ENCODE data around the gene DHX36. TPM values are rescaled to one million over a fixed set of nuclear protein-coding genes. Genes with fewer than 3 reads are reported as not detected.

The DHX36 gene, protein sequence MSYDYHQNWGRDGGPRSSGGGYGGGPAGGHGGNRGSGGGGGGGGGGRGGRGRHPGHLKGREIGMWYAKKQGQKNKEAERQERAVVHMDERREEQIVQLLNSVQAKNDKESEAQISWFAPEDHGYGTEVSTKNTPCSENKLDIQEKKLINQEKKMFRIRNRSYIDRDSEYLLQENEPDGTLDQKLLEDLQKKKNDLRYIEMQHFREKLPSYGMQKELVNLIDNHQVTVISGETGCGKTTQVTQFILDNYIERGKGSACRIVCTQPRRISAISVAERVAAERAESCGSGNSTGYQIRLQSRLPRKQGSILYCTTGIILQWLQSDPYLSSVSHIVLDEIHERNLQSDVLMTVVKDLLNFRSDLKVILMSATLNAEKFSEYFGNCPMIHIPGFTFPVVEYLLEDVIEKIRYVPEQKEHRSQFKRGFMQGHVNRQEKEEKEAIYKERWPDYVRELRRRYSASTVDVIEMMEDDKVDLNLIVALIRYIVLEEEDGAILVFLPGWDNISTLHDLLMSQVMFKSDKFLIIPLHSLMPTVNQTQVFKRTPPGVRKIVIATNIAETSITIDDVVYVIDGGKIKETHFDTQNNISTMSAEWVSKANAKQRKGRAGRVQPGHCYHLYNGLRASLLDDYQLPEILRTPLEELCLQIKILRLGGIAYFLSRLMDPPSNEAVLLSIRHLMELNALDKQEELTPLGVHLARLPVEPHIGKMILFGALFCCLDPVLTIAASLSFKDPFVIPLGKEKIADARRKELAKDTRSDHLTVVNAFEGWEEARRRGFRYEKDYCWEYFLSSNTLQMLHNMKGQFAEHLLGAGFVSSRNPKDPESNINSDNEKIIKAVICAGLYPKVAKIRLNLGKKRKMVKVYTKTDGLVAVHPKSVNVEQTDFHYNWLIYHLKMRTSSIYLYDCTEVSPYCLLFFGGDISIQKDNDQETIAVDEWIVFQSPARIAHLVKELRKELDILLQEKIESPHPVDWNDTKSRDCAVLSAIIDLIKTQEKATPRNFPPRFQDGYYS
- 52.3 TPM for total RNA-seq

- intact Hi-C loops (cut with DNase I), result no loop called here
- peak within 1 kb of the TSS; percentile 87 for H3K27ac ChIP-seq
- peaks cover 50% of the 10 kb centered on the region for H3K4me1 ChIP-seq
- TF ChIP-seq POLR2A (IDR thresholded peaks at IDR 0.05) (peak in 1 of 2 donors; percentile 38), POLR2AphosphoS5 (IDR thresholded peaks at IDR 0.05; ENCODE audit: insufficient read depth in 1 of 2, low read depth in 1 of 2) (peak in 1 of 2 donors; percentile 81)
- TF ChIP-seq, protein P1, sequence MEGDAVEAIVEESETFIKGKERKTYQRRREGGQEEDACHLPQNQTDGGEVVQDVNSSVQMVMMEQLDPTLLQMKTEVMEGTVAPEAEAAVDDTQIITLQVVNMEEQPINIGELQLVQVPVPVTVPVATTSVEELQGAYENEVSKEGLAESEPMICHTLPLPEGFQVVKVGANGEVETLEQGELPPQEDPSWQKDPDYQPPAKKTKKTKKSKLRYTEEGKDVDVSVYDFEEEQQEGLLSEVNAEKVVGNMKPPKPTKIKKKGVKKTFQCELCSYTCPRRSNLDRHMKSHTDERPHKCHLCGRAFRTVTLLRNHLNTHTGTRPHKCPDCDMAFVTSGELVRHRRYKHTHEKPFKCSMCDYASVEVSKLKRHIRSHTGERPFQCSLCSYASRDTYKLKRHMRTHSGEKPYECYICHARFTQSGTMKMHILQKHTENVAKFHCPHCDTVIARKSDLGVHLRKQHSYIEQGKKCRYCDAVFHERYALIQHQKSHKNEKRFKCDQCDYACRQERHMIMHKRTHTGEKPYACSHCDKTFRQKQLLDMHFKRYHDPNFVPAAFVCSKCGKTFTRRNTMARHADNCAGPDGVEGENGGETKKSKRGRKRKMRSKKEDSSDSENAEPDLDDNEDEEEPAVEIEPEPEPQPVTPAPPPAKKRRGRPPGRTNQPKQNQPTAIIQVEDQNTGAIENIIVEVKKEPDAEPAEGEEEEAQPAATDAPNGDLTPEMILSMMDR (IDR thresholded peaks at IDR 0.05), result no peak
- no peaks in the 10 kb centered on the region for H3K9me3 ChIP-seq
- H3K27me3 ChIP-seq, result no peaks in the 10 kb centered on the region
- peak in 1 of 2 donors; percentile 92 for DNase-seq (ENCODE audit: extremely low spot score in 2 of 2)
- H3K36me3 ChIP-seq, result no peaks in the 10 kb centered on the region
- H3K4me3 ChIP-seq, result peak within 1 kb of the TSS; percentile 73 to 80
These were observed at the start of gene DHX36 for GRCh38 chr3:154323891-154324738. DHX36 (minus strand) TSS chr3:154324487; CDS start chr3:154324416, 71 bp downstream.

DNA sequence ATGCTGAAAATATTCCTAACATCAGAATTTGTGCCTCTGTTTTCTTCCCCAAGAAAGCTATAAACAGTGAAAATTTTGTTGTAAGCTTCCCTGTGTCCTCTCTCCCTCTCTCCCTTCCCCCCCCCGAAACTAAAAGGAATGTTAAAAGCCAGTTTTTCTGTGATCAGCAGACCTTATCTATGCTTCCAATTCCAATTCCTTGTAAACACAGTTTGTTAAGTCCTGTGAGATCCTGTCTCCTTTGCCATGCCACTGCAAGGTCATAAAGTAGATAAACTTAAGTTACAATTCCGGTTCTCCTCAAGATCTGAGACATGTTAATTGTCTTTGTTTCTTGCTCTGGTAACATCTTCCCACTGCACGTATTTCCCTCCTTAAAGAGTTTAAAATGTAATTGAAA, 42.9 kb upstream of the DHX36 start:
- Histone ChIP-seq H3K27me3 (no peaks in the 10 kb centered on the region), H3K36me3 (no peaks in the 10 kb centered on the region), H3K27ac (no peak overlapping the region), H3K9me3 (no peaks in the 10 kb centered on the region), H3K4me3 (no peak overlapping the region), H3K4me1 (no peaks in the 10 kb centered on the region)
- intact Hi-C loops (cut with DNase I), result no loop called here
- TF ChIP-seq POLR2A (IDR thresholded peaks at IDR 0.05), result no peak
- TF ChIP-seq, protein P1 (IDR thresholded peaks at IDR 0.05), result no peak
- TF ChIP-seq POLR2AphosphoS5 (IDR thresholded peaks at IDR 0.05; ENCODE audit: insufficient read depth in 1 of 2, low read depth in 1 of 2), result no peak
- no peak for DNase-seq (ENCODE audit: extremely low spot score in 2 of 2)

- no peak for DNase-seq (ENCODE audit: extremely low spot score in 2 of 2)
- H3K4me1 ChIP-seq, result no peaks in the 10 kb centered on the region
- no peaks in the 10 kb centered on the region for H3K36me3 ChIP-seq
- intact Hi-C loops (cut with DNase I), result no loop called here
- no peaks in the 10 kb centered on the region for H3K9me3 ChIP-seq
- no peaks in the 10 kb centered on the region for H3K27me3 ChIP-seq
- H3K4me3 ChIP-seq, result no peak overlapping the region
- H3K27ac ChIP-seq, result no peak overlapping the region
- TF ChIP-seq POLR2AphosphoS5 (IDR thresholded peaks at IDR 0.05; ENCODE audit: insufficient read depth in 1 of 2, low read depth in 1 of 2) (no peak), POLR2A (IDR thresholded peaks at IDR 0.05) (no peak)
- TF ChIP-seq, protein P1 (IDR thresholded peaks at IDR 0.05), result no peak
These were observed 40.6 kb upstream of the DHX36 start for GRCh38 chr3:154364849-154365248.

DNA sequence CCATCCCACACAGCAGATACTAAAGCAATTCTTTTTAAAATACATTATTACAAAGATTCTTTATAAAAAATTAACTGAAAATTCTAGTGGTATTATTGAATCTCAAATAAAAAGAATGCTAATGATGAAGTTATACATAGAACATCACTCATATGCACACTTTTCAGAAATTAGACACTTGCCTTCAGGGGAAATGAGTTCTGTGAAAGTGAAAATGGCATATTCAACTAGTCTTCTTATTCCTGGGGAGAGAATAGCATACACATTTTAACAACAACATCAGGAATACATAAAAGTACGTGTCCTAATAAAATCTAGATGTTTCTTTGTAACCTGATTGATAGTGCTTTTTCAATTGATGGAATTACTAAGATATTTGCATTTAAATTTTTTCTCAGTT, 36.8 kb upstream of the DHX36 start:
- H3K36me3 ChIP-seq, result no peaks in the 10 kb centered on the region
- intact Hi-C loops (cut with DNase I), result no loop called here
- no peak overlapping the region for H3K27ac ChIP-seq
- H3K9me3 ChIP-seq, result no peaks in the 10 kb centered on the region
- TF ChIP-seq POLR2AphosphoS5 (IDR thresholded peaks at IDR 0.05; ENCODE audit: insufficient read depth in 1 of 2, low read depth in 1 of 2) (no peak), POLR2A (IDR thresholded peaks at IDR 0.05) (no peak)
- TF ChIP-seq, protein P1 (IDR thresholded peaks at IDR 0.05), result no peak
- no peaks in the 10 kb centered on the region for H3K27me3 ChIP-seq
- no peak for DNase-seq (ENCODE audit: extremely low spot score in 2 of 2)
- H3K4me1 ChIP-seq, result no peaks in the 10 kb centered on the region
- no peak overlapping the region for H3K4me3 ChIP-seq

All from vagina (tissue), 2 donors.